Lung (tissue), 12 donors: Measurements from ENCODE around the gene BABAM2. TPM values are rescaled to one million over a fixed set of nuclear protein-coding genes. Genes with fewer than 3 reads are reported as not detected.
A peak's percentile ranks its signal among the peaks of the same experiment; 100 is the strongest.

Experiments used
- ATAC-seq: fragments of 200-7000 bp; cut with Tn5 transposase; one replicate; pipeline ENCODE4 v1.9.1; 2020; ENCODE audit warnings: moderate number of reproducible peaks; ENCODE audit not compliant: insufficient read depth, low FRiP score
- DNase-seq, 3 donors: peaks; one replicate each; pipeline ENCODE4 v3.0.0-alpha.2; 2013 to 2017
- H3K27ac ChIP-seq, 2 donors: one replicate each; pipeline ENCODE4 v1.5.1; 2013; ENCODE audit warnings: mild to moderate bottlenecking in 2 of 2, moderate library complexity in 2 of 2, control low read depth in 1 of 2, inconsistent platforms in 1 of 2, low read depth in 1 of 2, low read length in 1 of 2
- H3K27me3 ChIP-seq, 3 donors: one replicate each; pipeline ENCODE4 v1.5.1; 2013; ENCODE audit warnings: low read length in 2 of 3; ENCODE audit not compliant: control insufficient read depth in 3 of 3, insufficient read depth in 3 of 3
- H3K36me3 ChIP-seq, 4 donors: one replicate each; pipeline ENCODE4 v1.5.1; 2013; ENCODE audit warnings: low read length in 4 of 4, mild to moderate bottlenecking in 1 of 4, moderate library complexity in 1 of 4; ENCODE audit not compliant: control insufficient read depth in 4 of 4, insufficient read depth in 4 of 4
- H3K4me1 ChIP-seq, 5 donors: one replicate each; pipeline ENCODE4 v1.5.1; 2013; ENCODE audit warnings: low read length in 5 of 5, mild to moderate bottlenecking in 2 of 5, moderate library complexity in 1 of 5; ENCODE audit not compliant: control insufficient read depth in 5 of 5, insufficient read depth in 5 of 5
- H3K4me3 ChIP-seq: one replicate; pipeline ENCODE4 v1.5.1; 2013; ENCODE audit warnings: mild to moderate bottlenecking, control low read depth, moderate library complexity
- H3K9ac ChIP-seq, 2 donors: one replicate each; pipeline ENCODE4 v1.5.1; 2013; ENCODE audit warnings: low read length in 2 of 2, control low read depth in 1 of 2; ENCODE audit not compliant: insufficient read depth in 1 of 2
- H3K9me3 ChIP-seq, 4 donors: one replicate each; pipeline ENCODE4 v1.5.1; 2013; ENCODE audit warnings: low read length in 3 of 4, mild to moderate bottlenecking in 1 of 4, moderate library complexity in 1 of 4; ENCODE audit not compliant: control insufficient read depth in 4 of 4, insufficient read depth in 3 of 4
- CTCF ChIP-seq: IDR thresholded peaks from 2 replicates; pipeline ENCODE4 v1.5.1; 2012; ENCODE audit warnings: mild to moderate bottlenecking; ENCODE audit errors: control extremely low read depth, extremely low read depth
- WGBS, 2 donors: extraction: QIAGEN DNeasy Blood & Tissue Kit; methylation state at CpG; one replicate each; pipeline ENCODE4 v1.1.7; 2013; 5-methylcytosine and 5-hydroxymethylcytosine counted together
- polyA plus RNA-seq, 2 donors: library from polyadenylated mRNA; stranded (reverse); fragments of 200-250 nt; gene quantifications; one replicate each; pipeline ENCODE4 v1.2.1, GENCODE V29; 2013
- total RNA-seq, 2 donors: library from RNA; depleted of rRNA in 1 of 2; stranded (reverse); fragments of >200 nt in 1 of 2; gene quantifications; one replicate each; pipeline ENCODE4 v1.2.1, GENCODE V29; 2014 to 2021
- donor health status: control.
- donor health status: control.
- donor health status: Bipolar disorder and iron deficiency.
- donor health status: healthy.
- donor health status: DM: yes; HTN: yes; CAD: no.

BABAM2 gene
- total and polyA plus RNA-seq, 4 donors = 19.0 to 43.3 (median 33.7) TPM

GRCh38 chr2:28096421-28096820 is 205.9 kb downstream of the BABAM2 start:
- no peaks in the 10 kb centered on the region for H3K9me3 ChIP-seq
- H3K9ac ChIP-seq = no peak overlapping the region
- ATAC-seq = no peak
- H3K27me3 ChIP-seq = no peaks in the 10 kb centered on the region
- H3K27ac ChIP-seq = no peak overlapping the region
- H3K36me3 ChIP-seq = no peaks in the 10 kb centered on the region
- 96% methylated on average over 2 of the region's 2 CpGs for WGBS, 2 donors
- no peak for DNase-seq
- H3K4me3 ChIP-seq = no peak overlapping the region
- peaks cover 0 to 14% (median 0%) of the 10 kb centered on the region in 5 donors for H3K4me1 ChIP-seq
- no peak for TF ChIP-seq CTCF

GRCh38 chr2:28098501-28099225 is 208.1 kb downstream of the BABAM2 start:
- no peaks in the 10 kb centered on the region for H3K9me3 ChIP-seq
- ATAC-seq (no peak), DNase-seq (no peak)
- no peak for TF ChIP-seq CTCF
- no peak overlapping the region for H3K4me3 ChIP-seq
- H3K27me3 ChIP-seq = no peaks in the 10 kb centered on the region
- H3K4me1 ChIP-seq = peaks cover 0 to 27% (median 0%) of the 10 kb centered on the region in 5 donors
- H3K9ac ChIP-seq = no peak overlapping the region
- WGBS, 2 donors = 93 to 95% methylated on average over 4 of the region's 4 CpGs
- H3K27ac ChIP-seq = no peak overlapping the region
- H3K36me3 ChIP-seq = no peaks in the 10 kb centered on the region

GRCh38 chr2:28101123-28101522 is 210.6 kb downstream of the BABAM2 start:
- no peaks in the 10 kb centered on the region for H3K27me3 ChIP-seq

More at GRCh38 chr2:28101123-28101522, 210.6 kb downstream of the BABAM2 start:
- H3K9ac ChIP-seq = no peak overlapping the region
- WGBS, 2 donors = 89 to 98% methylated on average over 2 of the region's 2 CpGs
- peaks cover 0 to 24% (median 0%) of the 10 kb centered on the region in 5 donors for H3K4me1 ChIP-seq
- H3K4me3 ChIP-seq = no peak overlapping the region
- H3K27ac ChIP-seq = peak overlapping the region in 1 of 2 donors; percentile 81
- ATAC-seq (no peak), DNase-seq (no peak)
- H3K36me3 ChIP-seq = no peaks in the 10 kb centered on the region
- TF ChIP-seq CTCF = no peak
- H3K9me3 ChIP-seq = no peaks in the 10 kb centered on the region
